C4-2B (cell line): ENCODE results near the gene NFASC.

Source experiments
- H3K27ac ChIP-seq: fragments of 450-650 bp; 2 replicates; pipeline ENCODE4 v1.5.1; 2017
- ZFX ChIP-seq: fragments of 450-650 bp; IDR thresholded peaks from 2 replicates; pipeline ENCODE4 v1.6.1; 2017
- TF ChIP-seq, protein P1 (sequence below): fragments of 450-650 bp; conservative IDR thresholded peaks from 2 replicates; pipeline ENCODE4 v1.5.1; 2017; ENCODE audit warnings: mild to moderate bottlenecking

Gene NFASC

GRCh38 chr1:205054013-205054412 is 183.4 kb downstream of the NFASC start:
- no peak for TF ChIP-seq ZFX
- TF ChIP-seq, protein P1, sequence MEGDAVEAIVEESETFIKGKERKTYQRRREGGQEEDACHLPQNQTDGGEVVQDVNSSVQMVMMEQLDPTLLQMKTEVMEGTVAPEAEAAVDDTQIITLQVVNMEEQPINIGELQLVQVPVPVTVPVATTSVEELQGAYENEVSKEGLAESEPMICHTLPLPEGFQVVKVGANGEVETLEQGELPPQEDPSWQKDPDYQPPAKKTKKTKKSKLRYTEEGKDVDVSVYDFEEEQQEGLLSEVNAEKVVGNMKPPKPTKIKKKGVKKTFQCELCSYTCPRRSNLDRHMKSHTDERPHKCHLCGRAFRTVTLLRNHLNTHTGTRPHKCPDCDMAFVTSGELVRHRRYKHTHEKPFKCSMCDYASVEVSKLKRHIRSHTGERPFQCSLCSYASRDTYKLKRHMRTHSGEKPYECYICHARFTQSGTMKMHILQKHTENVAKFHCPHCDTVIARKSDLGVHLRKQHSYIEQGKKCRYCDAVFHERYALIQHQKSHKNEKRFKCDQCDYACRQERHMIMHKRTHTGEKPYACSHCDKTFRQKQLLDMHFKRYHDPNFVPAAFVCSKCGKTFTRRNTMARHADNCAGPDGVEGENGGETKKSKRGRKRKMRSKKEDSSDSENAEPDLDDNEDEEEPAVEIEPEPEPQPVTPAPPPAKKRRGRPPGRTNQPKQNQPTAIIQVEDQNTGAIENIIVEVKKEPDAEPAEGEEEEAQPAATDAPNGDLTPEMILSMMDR, result no peak
- H3K27ac ChIP-seq, result no peak overlapping the region

GRCh38 chr1:205056188-205056611 is 185.5 kb downstream of the NFASC start:
- TF ChIP-seq, protein P1, result no peak
- TF ChIP-seq ZFX, result no peak

GRCh38 chr1:205056956-205057568 is 186.4 kb downstream of the NFASC start:
- no peak overlapping the region for H3K27ac ChIP-seq
- TF ChIP-seq, protein P1, result no peak
- no peak for TF ChIP-seq ZFX

More at GRCh38 chr1:205056188-205056611, 185.5 kb downstream of the NFASC start:
- no peak overlapping the region for H3K27ac ChIP-seq

DNA sequence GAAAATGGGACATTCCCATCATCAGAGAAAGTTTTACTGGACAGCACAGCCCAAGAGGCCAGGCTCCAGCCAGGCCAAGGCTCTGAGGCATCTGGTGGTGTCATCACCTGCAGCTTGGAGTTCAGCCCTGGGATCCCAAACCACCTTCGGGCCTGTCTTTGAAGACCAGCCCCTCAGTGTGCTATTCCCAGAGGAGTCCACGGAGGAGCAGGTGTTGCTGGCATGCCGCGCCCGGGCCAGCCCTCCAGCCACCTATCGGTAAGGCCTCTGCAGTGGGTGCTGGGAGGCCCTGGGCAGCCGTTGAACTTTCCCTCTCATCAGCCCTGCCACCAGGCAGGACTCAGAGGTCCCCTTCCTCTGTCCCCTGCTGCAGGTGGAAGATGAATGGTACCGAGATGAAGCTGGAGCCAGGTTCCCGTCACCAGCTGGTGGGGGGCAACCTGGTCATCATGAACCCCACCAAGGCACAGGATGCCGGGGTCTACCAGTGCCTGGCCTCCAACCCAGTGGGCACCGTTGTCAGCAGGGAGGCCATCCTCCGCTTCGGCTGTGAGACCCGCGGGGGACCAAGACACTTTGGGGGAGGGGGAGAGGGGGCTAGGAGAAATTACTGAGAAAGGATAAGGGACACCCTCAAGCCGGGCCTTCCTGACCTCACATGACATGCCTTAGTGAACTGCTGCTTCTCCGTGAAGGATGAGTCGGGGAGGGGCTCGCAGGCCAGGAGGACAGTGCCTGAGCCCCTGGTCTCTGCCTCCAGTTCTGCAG is 187.3 kb downstream of the NFASC start:
- H3K27ac ChIP-seq, result no peak overlapping the region
- TF ChIP-seq ZFX, result no peak
- TF ChIP-seq, protein P1, result no peak

DNA sequence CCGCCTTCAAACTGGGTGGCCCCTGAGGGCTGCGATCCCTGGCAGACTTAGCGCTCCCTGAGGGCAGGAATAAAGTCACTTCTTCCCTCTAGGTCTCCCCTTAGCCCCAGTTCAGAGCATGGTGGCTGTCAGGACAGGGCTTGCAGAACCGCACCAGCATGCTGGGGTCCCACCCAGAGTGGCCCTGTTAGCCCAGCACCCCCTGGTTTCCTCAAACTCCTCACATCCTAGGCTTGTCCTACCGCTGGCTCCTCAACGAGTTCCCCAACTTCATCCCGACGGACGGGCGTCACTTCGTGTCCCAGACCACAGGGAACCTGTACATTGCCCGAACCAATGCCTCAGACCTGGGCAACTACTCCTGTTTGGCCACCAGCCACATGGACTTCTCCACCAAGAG is 188.2 kb downstream of the NFASC start:
- TF ChIP-seq, protein P1, result no peak
- TF ChIP-seq ZFX, result no peak
- H3K27ac ChIP-seq, result no peak overlapping the region

- TF ChIP-seq, protein P1, result no peak
- no peak for TF ChIP-seq ZFX
- H3K27ac ChIP-seq, result no peak overlapping the region
These were observed 189.0 kb downstream of the NFASC start for GRCh38 chr1:205059660-205060059.

GRCh38 chr1:205060746-205061145 is 190.1 kb downstream of the NFASC start:
- TF ChIP-seq, protein P1, result no peak
- TF ChIP-seq ZFX, result no peak
- no peak overlapping the region for H3K27ac ChIP-seq
